Breast epithelium (tissue), 4 donors: ENCODE data around the gene PORCN. TPM values are rescaled to one million over a fixed set of nuclear protein-coding genes. Genes with fewer than 3 reads are reported as not detected.
"Not testable (repeated sequence)": the region's sequence is repeated elsewhere in the genome, so short reads cannot be mapped to it uniquely, and the experiment has no call there.

Source experiments
- DNase-seq, 2 donors: peaks; one replicate each; pipeline ENCODE4 v3.0.0-alpha.2; 2019; ENCODE audit warnings: low spot score in 2 of 2
- H3K27ac ChIP-seq, 2 donors: fragments of 200-600 bp; sonication (generic) in 1 of 2; one replicate each; pipeline ENCODE4 v1.5.1; 2016 to 2019; ENCODE audit warnings: mild to moderate bottlenecking in 1 of 2
- H3K27me3 ChIP-seq, 2 donors: fragments of 200-600 bp; sonication (generic) in 1 of 2; one replicate each; pipeline versions ENCODE4 v1.5.1 to v1.6.0; 2017 to 2019; ENCODE audit warnings: control low read depth in 1 of 2, mild to moderate bottlenecking in 1 of 2
- H3K36me3 ChIP-seq: fragments of 200-600 bp; one replicate; pipeline ENCODE4 v1.5.1; 2019
- H3K4me1 ChIP-seq, 2 donors: fragments of 200-600 bp; sonication (generic); one replicate each; pipeline ENCODE4 v1.5.1; 2016 to 2019; ENCODE audit warnings: control low read depth in 1 of 2
- H3K4me3 ChIP-seq, 3 donors: fragments of 200-600 bp; sonication (generic); 1 replicate in 2 of 3; 2 replicates in 1 of 3; pipeline ENCODE4 v1.5.1; 2016 to 2019; ENCODE audit warnings: mild to moderate bottlenecking in 3 of 3, moderate library complexity in 2 of 3
- H3K9me3 ChIP-seq, 2 donors: fragments of 200-600 bp; sonication (generic) in 1 of 2; one replicate each; pipeline ENCODE4 v1.5.1; 2016 to 2019; ENCODE audit warnings: control low read depth in 1 of 2
- CTCF ChIP-seq, 3 donors: fragments of 450-650 bp; IDR thresholded peaks; one replicate each; pipeline ENCODE4 v1.5.1; 2016 to 2017; ENCODE audit warnings: antibody characterized with exemption in 3 of 3, mild to moderate bottlenecking in 3 of 3, moderate library complexity in 3 of 3
- POLR2A ChIP-seq: fragments of 450-650 bp; IDR thresholded peaks from one replicate; pipeline ENCODE4 v1.6.1; 2016; ENCODE audit warnings: antibody characterized with exemption, mild to moderate bottlenecking, moderate library complexity
- POLR2AphosphoS5 ChIP-seq, 3 donors: sonication (generic); formaldehyde crosslinking; IDR thresholded peaks; one replicate each; pipeline ENCODE4 v1.6.1; 2017; ENCODE audit warnings: antibody characterized with exemption in 3 of 3
- intact Hi-C: fragments of 100-400 bp; cut with DNase I; formaldehyde crosslinking; loops from one replicate; pipeline ENCODE4 v1.15.1; 2023; ENCODE audit warnings: low total_unique reads
- total RNA-seq, 3 donors: library from RNA; depleted of rRNA; stranded (reverse); fragments of >200 nt; gene quantifications; one replicate each; pipeline ENCODE4 v1.1.0, GENCODE V29; 2016

The PORCN gene
- total RNA-seq, 3 donors from 2014 or later = 12.1 to 22.1 (median 17.0) TPM

- Histone ChIP-seq H3K9me3 (no peaks in the 10 kb centered on the region), H3K27ac (peak overlapping the region; percentile 85 to 87), H3K27me3 (no peaks in the 10 kb centered on the region), H3K4me3 (peak overlapping the region; percentile 62 to 70 (median 69)), H3K36me3 (no peaks in the 10 kb centered on the region), H3K4me1 (no peaks in the 10 kb centered on the region)
- no peak for TF ChIP-seq POLR2AphosphoS5 (IDR thresholded peaks at IDR 0.05)
- no peak for TF ChIP-seq CTCF (IDR thresholded peaks at IDR 0.05)
- TF ChIP-seq POLR2A = no peak
- peak in 1 of 2 donors; percentile 35 for DNase-seq
- intact Hi-C loops = no loop called here
Observed at GRCh38 chrX:48540028-48540375, 31.2 kb downstream of the PORCN start.

- H3K36me3 ChIP-seq = no peaks in the 10 kb centered on the region
- no peak for TF ChIP-seq POLR2AphosphoS5 (IDR thresholded peaks at IDR 0.05)
- TF ChIP-seq CTCF (IDR thresholded peaks at IDR 0.05) = no peak
- TF ChIP-seq POLR2A = no peak
- no peaks in the 10 kb centered on the region for H3K4me1 ChIP-seq
- no peak for DNase-seq
- no peaks in the 10 kb centered on the region for H3K27me3 ChIP-seq
- H3K4me3 ChIP-seq = peak overlapping the region; percentile 62 to 70 (median 69)
- no peaks in the 10 kb centered on the region for H3K9me3 ChIP-seq
- H3K27ac ChIP-seq = peak overlapping the region in 1 of 2 donors; percentile 85
- intact Hi-C loops = no loop called here
Observed at GRCh38 chrX:48540480-48540879, 31.7 kb downstream of the PORCN start.

GRCh38 chrX:48541140-48541814 is 32.5 kb downstream of the PORCN start:
- no peak for TF ChIP-seq POLR2A
- TF ChIP-seq POLR2AphosphoS5 (IDR thresholded peaks at IDR 0.05) = no peak
- no peak for TF ChIP-seq CTCF (IDR thresholded peaks at IDR 0.05)
- H3K27ac ChIP-seq = no peak overlapping the region
- no peaks in the 10 kb centered on the region for H3K9me3 ChIP-seq
- no peaks in the 10 kb centered on the region for H3K36me3 ChIP-seq
- H3K4me3 ChIP-seq = no peak overlapping the region
- H3K4me1 ChIP-seq = no peaks in the 10 kb centered on the region
- intact Hi-C loops = no loop called here
- no peaks in the 10 kb centered on the region for H3K27me3 ChIP-seq
- no peak for DNase-seq

- H3K36me3 ChIP-seq = no peaks in the 10 kb centered on the region
- no peak overlapping the region for H3K4me3 ChIP-seq
- H3K27ac ChIP-seq = no peak overlapping the region
- DNase-seq = no peak
- H3K9me3 ChIP-seq = no peaks in the 10 kb centered on the region
- peaks cover 0 to 6% of the 10 kb centered on the region in 2 donors for H3K27me3 ChIP-seq
- intact Hi-C loops = no loop called here
- TF ChIP-seq POLR2A (no peak), CTCF (IDR thresholded peaks at IDR 0.05) (no peak), POLR2AphosphoS5 (IDR thresholded peaks at IDR 0.05) (no peak)
- no peaks in the 10 kb centered on the region for H3K4me1 ChIP-seq
Observed at GRCh38 chrX:48548871-48549270, 40.1 kb downstream of the PORCN start.

GRCh38 chrX:48555731-48556325 is 47.0 kb downstream of the PORCN start:
- H3K4me3 ChIP-seq, H3K36me3 ChIP-seq, intact Hi-C loops, H3K4me1 ChIP-seq, H3K27me3 ChIP-seq, H3K27ac ChIP-seq, H3K9me3 ChIP-seq, DNase-seq: not testable (repeated sequence)
